ENCODE data around the gene ZCCHC3. TPM values are rescaled to one million over a fixed set of nuclear protein-coding genes. Genes with fewer than 3 reads are reported as not detected.
"Not testable (repeated sequence)": the region's sequence is repeated elsewhere in the genome, so short reads cannot be mapped to it uniquely, and the experiment has no call there.

Gene ZCCHC3
- total RNA-seq, 2 donors from 2014 or later: 11.0 to 12.2 TPM

- intact Hi-C loops (cut with DNase I): no loop called here
- ATAC-seq (no peak), DNase-seq (no peak)
Measured at GRCh38 chr20:329851-330232, 32.5 kb downstream of the ZCCHC3 start.

GRCh38 chr20:330233-331149 is 33.1 kb downstream of the ZCCHC3 start:
- ATAC-seq (peak in 1 of 2 donors; percentile 10), DNase-seq (peak; percentile 66)
- intact Hi-C loops (cut with DNase I): no loop called here

- DNase-seq (no peak), ATAC-seq (no peak)
- intact Hi-C loops (cut with DNase I): no loop called here
Measured at GRCh38 chr20:334578-334977, 37.2 kb downstream of the ZCCHC3 start.

- DNase-seq; ATAC-seq; intact Hi-C loops (cut with DNase I): not testable (repeated sequence)
Measured at GRCh38 chr20:336040-336439, 38.7 kb downstream of the ZCCHC3 start.

GRCh38 chr20:341682-342081 is 44.3 kb downstream of the ZCCHC3 start:
- ATAC-seq (peak in 1 of 2 donors; percentile 12), DNase-seq (no peak)
- intact Hi-C loops (cut with DNase I): no loop called here

- intact Hi-C loops (cut with DNase I): no loop called here
- no peak for DNase-seq
- no peak for ATAC-seq
Measured at GRCh38 chr20:343107-343506, 45.7 kb downstream of the ZCCHC3 start.

- no peak for DNase-seq
- ATAC-seq: no peak
- intact Hi-C loops (cut with DNase I): no loop called here
Measured at GRCh38 chr20:346033-346639, 48.8 kb downstream of the ZCCHC3 start.

- intact Hi-C loops (cut with DNase I): no loop called here
- ATAC-seq (peak; percentile 83), DNase-seq (peak; percentile 83)
Measured at GRCh38 chr20:346640-347316, 49.4 kb downstream of the ZCCHC3 start, which contains the start of gene NRSN2. TSS of gene NRSN2 (plus strand) at chr20:347111. CDS start at chr20:349644, 2,533 bp downstream.

GRCh38 chr20:347317-347639 is 49.9 kb downstream of the ZCCHC3 start:
- DNase-seq (no peak), ATAC-seq (no peak)
- intact Hi-C loops (cut with DNase I): no loop called here

- intact Hi-C loops (cut with DNase I): no loop called here
- DNase-seq (peak; percentile 94), ATAC-seq (peak; percentile 92 to 93)
Measured at GRCh38 chr20:347640-348484, 50.5 kb downstream of the ZCCHC3 start.

GRCh38 chr20:348972-349841 is 51.8 kb downstream of the ZCCHC3 start:
- ATAC-seq (no peak), DNase-seq (no peak)
- intact Hi-C loops (cut with DNase I): no loop called here

Other genes with a start within 250 kb of the ZCCHC3 start
- not detected for gene DEFB125, start 209.9 kb upstream of the ZCCHC3 start, total RNA-seq
- gene DEFB126, start 155.0 kb upstream of the ZCCHC3 start, total RNA-seq: not detected
- gene DEFB127, start 140.1 kb upstream of the ZCCHC3 start, total RNA-seq: not detected
- not detected for gene DEFB128, start 107.9 kb upstream of the ZCCHC3 start, total RNA-seq
- not detected for gene DEFB129, start 70.3 kb upstream of the ZCCHC3 start, total RNA-seq
- gene DEFB132, start 39.8 kb upstream of the ZCCHC3 start, total RNA-seq: under 1 TPM in 1 of 2 donors, not detected in 1; 0.32 TPM
- 1 to 10 TPM; 5.5 to 7.2 TPM for gene C20orf96, start 6.8 kb upstream of the ZCCHC3 start, total RNA-seq
- 10 to 100 TPM in 1 of 2 donors, 1 to 10 TPM in 1; 8.1 to 11.6 TPM for gene SOX12, start 28.0 kb downstream of the ZCCHC3 start, total RNA-seq
- gene NRSN2, start 49.5 kb downstream of the ZCCHC3 start, total RNA-seq: 10 to 100 TPM; 20.6 to 34.9 TPM
- gene TRIB3, start 83.2 kb downstream of the ZCCHC3 start, total RNA-seq: 1 to 10 TPM; 1.4 to 3.4 TPM
- gene RBCK1, start 110.7 kb downstream of the ZCCHC3 start, total RNA-seq: 10 to 100 TPM; 41.6 to 43.5 TPM
- 10 to 100 TPM; 23.7 to 24.3 TPM for gene TBC1D20, start 165.0 kb downstream of the ZCCHC3 start, total RNA-seq
- gene CSNK2A1, start 246.2 kb downstream of the ZCCHC3 start, total RNA-seq: 100 to 1,000 TPM in 1 of 2 donors, 10 to 100 TPM in 1; 86.4 to 110 TPM